DOHH2 (cell line): Measurements from ENCODE around the gene RAB27B.

Source experiments
- CTCF ChIP-seq: fragments of 200-600 bp; sonication (generic); IDR thresholded peaks from one replicate; pipeline ENCODE4 v1.5.1; 2014; ENCODE audit warnings: antibody characterized with exemption, mild to moderate bottlenecking, low read depth, low read length; ENCODE audit not compliant: poor library complexity, severe bottlenecking
- EZH2phosphoT487 ChIP-seq: fragments of 200-600 bp; sonication (generic); IDR thresholded peaks from 2 replicates; pipeline ENCODE4 v1.6.1; 2017; ENCODE audit warnings: borderline replicate concordance, mild to moderate bottlenecking, antibody characterized with exemption, low read length, moderate library complexity, mixed read lengths

- TF ChIP-seq CTCF (no peak), EZH2phosphoT487 (no peak)
These were observed 81.3 kb downstream of the RAB27B start for GRCh38 chr18:54909538-54909937.
